ENCODE data around the gene ZNF230. TPM values are rescaled to one million over a fixed set of nuclear protein-coding genes. Genes with fewer than 3 reads are reported as not detected.

The ZNF230 gene
- total RNA-seq, 4 donors from 2014 or later = 6.5 to 15.1 (median 13.9) TPM

- no peaks in the 10 kb centered on the region for H3K36me3 ChIP-seq
- intact Hi-C loops (cut with DNase I; ENCODE audit: low total_unique reads) = no loop called here
- H3K27ac ChIP-seq = no peak overlapping the region
- DNase-seq = no peak
- H3K4me1 ChIP-seq = no peaks in the 10 kb centered on the region
- H3K9me3 ChIP-seq = no peaks in the 10 kb centered on the region
- TF ChIP-seq POLR2A (IDR thresholded peaks at IDR 0.05) (no peak), CTCF (IDR thresholded peaks at IDR 0.05) (no peak)
- no peak overlapping the region for H3K4me3 ChIP-seq
- H3K27me3 ChIP-seq = no peaks in the 10 kb centered on the region
Measured at GRCh38 chr19:44019498-44019897, 16.7 kb downstream of the ZNF230 start.

- H3K27me3 ChIP-seq = no peaks in the 10 kb centered on the region
- TF ChIP-seq CTCF (IDR thresholded peaks at IDR 0.05) = no peak
- no peak for TF ChIP-seq POLR2A (IDR thresholded peaks at IDR 0.05)
- H3K4me3 ChIP-seq = no peak overlapping the region
- no peak overlapping the region for H3K27ac ChIP-seq
- DNase-seq = no peak
- H3K4me1 ChIP-seq = no peaks in the 10 kb centered on the region
- intact Hi-C loops (cut with DNase I; ENCODE audit: low total_unique reads) = no loop called here
- no peaks in the 10 kb centered on the region for H3K9me3 ChIP-seq
- no peaks in the 10 kb centered on the region for H3K36me3 ChIP-seq
Measured at GRCh38 chr19:44021221-44021620, 18.5 kb downstream of the ZNF230 start.

- intact Hi-C loops (cut with DNase I; ENCODE audit: low total_unique reads) = no loop called here
- no peak for DNase-seq
Measured at GRCh38 chr19:44024900-44025216, 22.1 kb downstream of the ZNF230 start.

GRCh38 chr19:44025217-44025936 lies 22.6 kb downstream of the ZNF230 start, which contains the start of gene ZNF222:
ZNF222 (plus strand) TSS chr19:44025379; CDS start chr19:44025437, 58 bp downstream.
- H3K4me1 ChIP-seq = no peaks in the 10 kb centered on the region
- peak within 1 kb of the TSS; percentile 38 to 56 for H3K27ac ChIP-seq
- intact Hi-C loops (cut with DNase I; ENCODE audit: low total_unique reads) = no loop called here
- peak; percentile 74 to 83 for DNase-seq
- peak within 1 kb of the TSS; percentile 75 to 81 for H3K4me3 ChIP-seq
- H3K9me3 ChIP-seq = peaks cover 0 to 25% of the 10 kb centered on the region in 2 donors
- H3K36me3 ChIP-seq = no peaks in the 10 kb centered on the region
- TF ChIP-seq CTCF (IDR thresholded peaks at IDR 0.05) (no peak), POLR2A (IDR thresholded peaks at IDR 0.05) (no peak)
- no peaks in the 10 kb centered on the region for H3K27me3 ChIP-seq

More at GRCh38 chr19:44024900-44025216, 22.1 kb downstream of the ZNF230 start:
- TF ChIP-seq CTCF (IDR thresholded peaks at IDR 0.05) = no peak
- no peak for TF ChIP-seq POLR2A (IDR thresholded peaks at IDR 0.05)
- Histone ChIP-seq H3K9me3 (peaks cover 0 to 20% of the 10 kb centered on the region in 2 donors), H3K27me3 (no peaks in the 10 kb centered on the region), H3K27ac (peak overlapping the region in 1 of 2 donors; percentile 56), H3K36me3 (no peaks in the 10 kb centered on the region), H3K4me1 (no peaks in the 10 kb centered on the region), H3K4me3 (peak overlapping the region; percentile 75 to 81)

GRCh38 chr19:44026622-44027021 lies 23.9 kb downstream of the ZNF230 start:
- Histone ChIP-seq H3K36me3 (no peaks in the 10 kb centered on the region), H3K27ac (no peak overlapping the region), H3K4me1 (no peaks in the 10 kb centered on the region), H3K9me3 (peaks cover 0 to 38% of the 10 kb centered on the region in 2 donors), H3K4me3 (no peak overlapping the region), H3K27me3 (no peaks in the 10 kb centered on the region)
- no peak for DNase-seq
- TF ChIP-seq POLR2A (IDR thresholded peaks at IDR 0.05) = no peak
- no peak for TF ChIP-seq CTCF (IDR thresholded peaks at IDR 0.05)
- intact Hi-C loops (cut with DNase I; ENCODE audit: low total_unique reads) = no loop called here

Measured in uterus (tissue), 4 donors.